GM18520 (cell line): ENCODE results near the gene OAS3.

Source experiments
- ATAC-seq: cut with Tn5 transposase; IDR thresholded peaks from one replicate; pipeline ENCODE4 v1.9.1; 2021; ENCODE audit not compliant: unreplicated experiment

OAS3 gene

GRCh38 chr12:113014565-113014964 is 76.3 kb downstream of the OAS3 start:
- ATAC-seq: no peak

- no peak for ATAC-seq
Observed at GRCh38 chr12:113016796-113017195, 78.5 kb downstream of the OAS3 start.

GRCh38 chr12:113019025-113019424 is 80.8 kb downstream of the OAS3 start:
- ATAC-seq: no peak

- ATAC-seq: no peak
Observed at GRCh38 chr12:113021500-113021899, 83.2 kb downstream of the OAS3 start.
